Loucy (cell line): ENCODE data around the gene CADM2.

ENCODE experiments used
- H2AFZ ChIP-seq: fragments of 200-600 bp; sonication (generic); 2 replicates; pipeline ENCODE4 v1.6.0; 2016; ENCODE audit warnings: antibody characterized with exemption, mild to moderate bottlenecking, low read length, moderate library complexity
- H3F3A ChIP-seq: fragments of 200-600 bp; 2 replicates; pipeline ENCODE4 v1.6.0; 2016; ENCODE audit warnings: antibody characterized with exemption, low read depth, mild to moderate bottlenecking
- H3K27me3 ChIP-seq: fragments of 200-600 bp; sonication (generic); 2 replicates; pipeline ENCODE4 v1.6.1; 2014; ENCODE audit warnings: low read length, mild to moderate bottlenecking; ENCODE audit not compliant: insufficient read depth, poor library complexity, severe bottlenecking
- H3K36me3 ChIP-seq: fragments of 200-600 bp; sonication (generic); 2 replicates; pipeline ENCODE4 v1.6.1; 2016; ENCODE audit warnings: low read length; ENCODE audit not compliant: insufficient read depth
- H3K4me1 ChIP-seq: fragments of 200-600 bp; sonication (generic); 2 replicates; pipeline ENCODE4 v1.5.1; 2014; ENCODE audit warnings: low read length, mild to moderate bottlenecking; ENCODE audit not compliant: insufficient read depth, poor library complexity, severe bottlenecking
- H3K4me2 ChIP-seq: fragments of 200-600 bp; sonication (generic); 2 replicates; pipeline ENCODE4 v1.6.0; 2014; ENCODE audit warnings: antibody characterized with exemption, low read length, low read depth, mild to moderate bottlenecking; ENCODE audit not compliant: poor library complexity, severe bottlenecking
- H3K4me3 ChIP-seq: fragments of 200-600 bp; sonication (generic); 2 replicates; pipeline ENCODE4 v1.5.1; 2014; ENCODE audit warnings: low read length, mild to moderate bottlenecking, mixed read lengths; ENCODE audit not compliant: poor library complexity, severe bottlenecking
- H3K79me2 ChIP-seq: fragments of 200-600 bp; sonication (generic); 2 replicates; pipeline ENCODE4 v1.6.1; 2014; ENCODE audit warnings: low read length; ENCODE audit not compliant: insufficient read depth
- H3K9ac ChIP-seq: fragments of 200-600 bp; sonication (generic); 2 replicates; pipeline ENCODE4 v1.6.0; 2014; ENCODE audit warnings: mild to moderate bottlenecking, low read depth, low read length, moderate library complexity; ENCODE audit not compliant: poor library complexity, severe bottlenecking
- H3K9me2 ChIP-seq: fragments of 200-600 bp; sonication (generic); replicated peaks from 2 replicates; pipeline ENCODE4 v1.6.1; 2016; ENCODE audit warnings: low read depth, low read length, mixed read lengths
- H3K9me3 ChIP-seq: fragments of 200-600 bp; sonication (generic); 2 replicates; pipeline ENCODE4 v1.6.1; 2014; ENCODE audit warnings: mild to moderate bottlenecking, antibody characterized with exemption, low read length, low read depth; ENCODE audit not compliant: insufficient read depth
- H4K20me1 ChIP-seq: fragments of 200-600 bp; sonication (generic); 2 replicates; pipeline ENCODE4 v1.6.0; 2014; ENCODE audit warnings: antibody characterized with exemption, low read length, mild to moderate bottlenecking; ENCODE audit not compliant: insufficient read depth, poor library complexity, severe bottlenecking
- EZH2phosphoT487 ChIP-seq: fragments of 200-600 bp; IDR thresholded peaks from 2 replicates; pipeline ENCODE4 v1.6.1; 2018; ENCODE audit warnings: antibody characterized with exemption, mild to moderate bottlenecking, moderate library complexity, borderline replicate concordance
- TF ChIP-seq, protein P1 (sequence below): fragments of 200-600 bp; sonication (generic); conservative IDR thresholded peaks from 2 replicates; pipeline ENCODE4 v1.5.1; 2014; ENCODE audit warnings: mild to moderate bottlenecking, antibody characterized with exemption, low read length

Gene CADM2

DNA sequence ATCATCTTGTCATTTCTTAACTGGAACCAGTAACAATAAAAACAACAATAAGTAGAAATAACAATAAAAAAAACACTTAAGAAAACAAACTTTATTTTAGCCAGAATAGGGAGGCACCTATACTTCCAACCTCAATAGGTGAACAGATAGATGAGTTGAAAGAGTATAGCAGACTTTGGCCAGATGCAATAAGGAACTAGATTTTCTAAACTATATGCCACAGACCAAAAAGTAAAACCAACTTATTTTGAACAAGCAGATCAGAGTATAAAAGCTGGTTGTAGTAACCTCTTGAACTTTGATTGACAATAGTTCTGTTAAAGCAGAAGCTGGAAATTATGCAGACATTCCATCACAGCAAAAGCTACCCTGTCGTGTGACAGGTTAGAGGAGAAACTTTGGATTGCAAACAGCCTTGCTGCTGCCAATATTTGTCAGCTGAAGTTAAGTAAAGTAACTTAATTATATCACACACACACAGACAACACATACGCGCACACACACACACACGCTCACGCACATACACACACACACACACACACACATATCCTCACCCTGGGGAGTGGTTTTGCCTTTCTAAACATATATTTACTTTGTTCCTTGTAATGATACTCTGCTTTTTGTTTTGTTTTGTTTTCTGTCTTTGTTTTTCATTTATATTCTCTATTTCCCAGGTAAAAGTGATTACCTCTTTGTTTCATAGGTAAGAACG, 1128.5 kb downstream of the CADM2 start:
- Histone ChIP-seq H3K4me3 (no peak overlapping the region), H2AFZ (no peak overlapping the region), H3K9me3 (no peaks in the 10 kb centered on the region), H3K79me2 (no peaks in the 10 kb centered on the region), H3F3A (no peaks in the 10 kb centered on the region), H3K36me3 (no peaks in the 10 kb centered on the region), H3K4me1 (no peaks in the 10 kb centered on the region), H3K9me2 (no peaks in the 10 kb centered on the region), H3K9ac (no peak overlapping the region), H4K20me1 (no peaks in the 10 kb centered on the region), H3K4me2 (no peak overlapping the region), H3K27me3 (no peaks in the 10 kb centered on the region)
- TF ChIP-seq EZH2phosphoT487: no peak
- TF ChIP-seq, protein P1, sequence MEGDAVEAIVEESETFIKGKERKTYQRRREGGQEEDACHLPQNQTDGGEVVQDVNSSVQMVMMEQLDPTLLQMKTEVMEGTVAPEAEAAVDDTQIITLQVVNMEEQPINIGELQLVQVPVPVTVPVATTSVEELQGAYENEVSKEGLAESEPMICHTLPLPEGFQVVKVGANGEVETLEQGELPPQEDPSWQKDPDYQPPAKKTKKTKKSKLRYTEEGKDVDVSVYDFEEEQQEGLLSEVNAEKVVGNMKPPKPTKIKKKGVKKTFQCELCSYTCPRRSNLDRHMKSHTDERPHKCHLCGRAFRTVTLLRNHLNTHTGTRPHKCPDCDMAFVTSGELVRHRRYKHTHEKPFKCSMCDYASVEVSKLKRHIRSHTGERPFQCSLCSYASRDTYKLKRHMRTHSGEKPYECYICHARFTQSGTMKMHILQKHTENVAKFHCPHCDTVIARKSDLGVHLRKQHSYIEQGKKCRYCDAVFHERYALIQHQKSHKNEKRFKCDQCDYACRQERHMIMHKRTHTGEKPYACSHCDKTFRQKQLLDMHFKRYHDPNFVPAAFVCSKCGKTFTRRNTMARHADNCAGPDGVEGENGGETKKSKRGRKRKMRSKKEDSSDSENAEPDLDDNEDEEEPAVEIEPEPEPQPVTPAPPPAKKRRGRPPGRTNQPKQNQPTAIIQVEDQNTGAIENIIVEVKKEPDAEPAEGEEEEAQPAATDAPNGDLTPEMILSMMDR: no peak

DNA sequence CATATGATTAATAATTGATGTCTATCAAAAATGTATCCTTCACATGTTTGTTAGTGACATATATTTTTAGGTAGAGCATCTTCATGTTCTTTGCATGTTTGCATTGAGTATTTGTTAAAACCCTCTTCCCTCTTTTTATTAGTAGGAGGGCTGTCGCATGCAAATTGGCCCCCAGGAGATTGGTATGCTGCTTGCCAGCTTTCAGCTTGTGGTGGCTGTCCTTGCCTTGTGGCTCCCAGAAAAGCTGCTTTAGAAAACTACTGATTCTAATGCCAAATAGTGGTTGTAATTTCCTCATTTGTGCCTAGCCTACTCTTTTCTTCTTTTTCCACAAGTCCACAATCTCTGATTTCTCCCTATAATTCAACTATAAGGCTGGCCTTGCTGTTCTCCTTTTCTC, 1145.4 kb downstream of the CADM2 start:
- Histone ChIP-seq H3K4me2 (no peak overlapping the region), H3K79me2 (no peaks in the 10 kb centered on the region), H3K4me3 (no peak overlapping the region), H3K27me3 (no peaks in the 10 kb centered on the region), H3K9me3 (no peaks in the 10 kb centered on the region), H2AFZ (no peak overlapping the region), H3F3A (no peaks in the 10 kb centered on the region), H3K4me1 (no peaks in the 10 kb centered on the region), H3K36me3 (no peaks in the 10 kb centered on the region), H4K20me1 (no peaks in the 10 kb centered on the region), H3K9ac (no peak overlapping the region), H3K9me2 (no peaks in the 10 kb centered on the region)
- TF ChIP-seq, protein P1: no peak
- TF ChIP-seq EZH2phosphoT487: no peak

DNA sequence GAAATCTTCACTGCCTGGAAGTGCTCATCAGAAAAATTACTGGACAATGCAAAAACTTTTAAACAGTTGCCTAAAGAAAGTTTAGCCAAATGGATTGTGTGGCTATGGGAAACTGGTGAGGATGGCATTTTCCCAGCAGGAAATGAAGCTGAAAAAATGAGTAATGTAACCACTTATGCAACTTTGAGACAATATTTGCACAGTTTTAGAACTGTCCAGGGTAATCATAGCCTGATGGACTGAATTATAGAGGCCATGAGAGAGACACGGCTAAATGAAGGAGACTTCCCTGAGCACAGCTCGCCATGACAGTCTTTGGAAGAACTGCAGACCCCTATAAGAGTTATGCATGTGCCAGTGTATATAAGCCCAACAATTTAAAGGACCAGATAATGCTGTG, 1150.6 kb downstream of the CADM2 start:
- Histone ChIP-seq H3K36me3 (no peaks in the 10 kb centered on the region), H3K27me3 (no peaks in the 10 kb centered on the region), H3K4me2 (no peak overlapping the region), H2AFZ (no peak overlapping the region), H4K20me1 (no peaks in the 10 kb centered on the region), H3F3A (no peaks in the 10 kb centered on the region), H3K9me2 (no peaks in the 10 kb centered on the region), H3K4me1 (no peaks in the 10 kb centered on the region), H3K9me3 (no peaks in the 10 kb centered on the region), H3K4me3 (no peak overlapping the region), H3K9ac (no peak overlapping the region), H3K79me2 (no peaks in the 10 kb centered on the region)
- TF ChIP-seq, protein P1: no peak
- no peak for TF ChIP-seq EZH2phosphoT487
